Upper lobe of left lung (tissue), 6 donors: ENCODE results near the gene C11orf91. TPM values are rescaled to one million over a fixed set of nuclear protein-coding genes. Genes with fewer than 3 reads are reported as not detected.
"Not testable (repeated sequence)": the region's sequence is repeated elsewhere in the genome, so short reads cannot be mapped to it uniquely, and the experiment has no call there.

Experiments
- ATAC-seq, 2 donors: fragments of 200-7000 bp; cut with Tn5 transposase; one replicate each; pipeline ENCODE4 v1.9.1; 2022; ENCODE audit warnings: mild to moderate bottlenecking in 2 of 2, moderate library complexity in 2 of 2; ENCODE audit not compliant: low FRiP score in 2 of 2
- DNase-seq, 2 donors: peaks; one replicate each; pipeline ENCODE4 v3.0.0-alpha.2; 2019 to 2020
- H3K27ac ChIP-seq, 4 donors: fragments of 200-600 bp; sonication (generic); one replicate each; pipeline ENCODE4 v1.5.1; 2016 to 2019
- H3K27me3 ChIP-seq, 4 donors: fragments of 200-600 bp; sonication (generic); one replicate each; pipeline ENCODE4 v1.5.1; 2017 to 2019
- H3K36me3 ChIP-seq, 4 donors: fragments of 200-600 bp; sonication (generic); one replicate each; pipeline ENCODE4 v1.5.1; 2016 to 2019
- H3K4me1 ChIP-seq, 4 donors: fragments of 200-600 bp; sonication (generic); one replicate each; pipeline ENCODE4 v1.5.1; 2018 to 2019
- H3K4me3 ChIP-seq, 4 donors: fragments of 200-600 bp; sonication (generic); one replicate each; pipeline ENCODE4 v1.5.1; 2017 to 2019; ENCODE audit warnings: mild to moderate bottlenecking in 2 of 4, moderate library complexity in 1 of 4
- H3K9me3 ChIP-seq, 4 donors: fragments of 200-600 bp; sonication (generic); one replicate each; pipeline ENCODE4 v1.5.1; 2018 to 2019
- EP300 ChIP-seq, 4 donors: sonication (generic); formaldehyde crosslinking; IDR thresholded peaks; one replicate each; pipeline ENCODE4 v1.5.1; 2017; ENCODE audit warnings: antibody characterized with exemption in 4 of 4, control low read depth in 2 of 4
- POLR2A ChIP-seq, 4 donors: fragments of 450-650 bp; IDR thresholded peaks; one replicate each; pipeline ENCODE4 v1.5.1; 2016 to 2017; ENCODE audit warnings: antibody characterized with exemption in 4 of 4, mild to moderate bottlenecking in 2 of 4
- POLR2AphosphoS5 ChIP-seq, 2 donors: sonication (generic); formaldehyde crosslinking; IDR thresholded peaks; one replicate each; pipeline ENCODE4 v1.5.1; 2017; ENCODE audit warnings: antibody characterized with exemption in 2 of 2
- WGBS, 2 donors: methylation state at CpG; one replicate each; pipeline ENCODE4 v1.1.5; 2017 to 2018; 5-methylcytosine and 5-hydroxymethylcytosine counted together
- total RNA-seq, 6 donors: library from RNA; depleted of rRNA in 4 of 6; stranded (reverse); fragments of >200 nt in 4 of 6; gene quantifications; one replicate each; pipeline versions ENCODE4 v1.1.0 to v1.2.1, GENCODE V29; 2016 to 2021
- TF ChIP-seq, protein P1 (sequence below), 6 experiments: fragments of 450-650 bp in 4 of 6; fragments of 200-600 bp in 2 of 6; sonication (generic) in 2 of 6; IDR thresholded peaks; one replicate each; pipeline ENCODE4 v1.5.1; 2016 to 2019; ENCODE audit warnings: antibody characterized with exemption in 6 of 6
- donor health status: DM: no; HTN: no; CAD: no; lungs with moderate emphysema.
- donor health status: DM: no; HTN: yes; CAD: no; lungs with severe emphysema.

The C11orf91 gene
- total RNA-seq, 6 donors from 2014 or later = 0.77 to 1.3 TPM; not detected in 4

DNA sequence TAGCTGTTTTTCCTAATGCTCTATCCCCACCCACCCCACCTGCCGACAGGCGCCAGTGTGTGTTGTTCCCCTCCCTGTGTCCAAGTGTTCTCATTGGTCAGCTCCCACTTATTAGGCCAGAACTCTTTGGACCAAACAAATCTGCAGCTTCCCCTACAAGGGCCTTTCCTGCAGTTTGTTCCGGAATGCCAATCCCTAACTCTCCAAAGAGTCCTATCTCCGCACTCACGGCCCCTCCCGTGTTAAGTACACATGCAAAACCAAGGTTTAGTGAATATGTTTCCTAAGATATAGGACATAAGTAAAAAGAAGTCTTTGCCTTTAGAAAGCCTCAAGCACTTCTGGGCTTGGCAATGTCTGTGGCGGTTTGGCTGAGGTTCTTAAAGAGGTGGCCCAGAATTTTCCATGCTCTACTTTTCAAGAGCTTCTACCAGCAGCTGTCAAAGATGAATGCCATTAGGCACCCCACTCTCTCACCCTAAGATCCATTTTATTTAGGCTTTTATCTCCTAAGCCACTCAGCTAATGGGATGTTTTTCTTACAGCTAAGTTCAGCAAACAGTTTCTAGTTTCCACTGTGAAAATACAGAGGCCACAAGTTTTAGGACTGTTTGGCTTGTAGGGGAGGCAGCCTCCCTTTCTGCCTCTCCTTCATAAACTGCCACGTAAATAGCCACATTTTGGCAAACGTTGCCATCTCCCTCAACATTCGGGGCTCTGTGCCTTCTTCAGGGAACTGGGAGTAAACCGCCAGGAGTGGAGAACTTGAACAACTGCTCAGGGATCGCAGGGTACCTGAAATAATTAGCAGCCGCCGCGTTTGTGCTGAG is 34.0 kb upstream of the C11orf91 start:
- H3K4me1 ChIP-seq = peaks cover 26 to 62% (median 46%) of the 10 kb centered on the region in 4 donors
- 18 to 21% methylated on average over 15 of the region's 15 CpGs for WGBS, 2 donors
- peak overlapping the region; percentile 68 to 90 (median 77) for H3K4me3 ChIP-seq
- H3K9me3 ChIP-seq = no peaks in the 10 kb centered on the region
- ATAC-seq (peak; percentile 11 to 60), DNase-seq (peak in 1 of 2 donors; percentile 82)
- H3K27me3 ChIP-seq = no peaks in the 10 kb centered on the region
- peaks cover 0 to 20% (median 0%) of the 10 kb centered on the region in 4 donors for H3K36me3 ChIP-seq
- peak overlapping the region; percentile 96 to 98 (median 96) for H3K27ac ChIP-seq
- TF ChIP-seq POLR2A (IDR thresholded peaks at IDR 0.05) = peak in 2 of 4 donors; percentile 11 to 32
- TF ChIP-seq EP300 (IDR thresholded peaks at IDR 0.05) = peak in 1 of 4 donors; percentile 52
- TF ChIP-seq POLR2AphosphoS5 (IDR thresholded peaks at IDR 0.05) = peak in 1 of 2 donors; percentile 67
- TF ChIP-seq, protein P1, sequence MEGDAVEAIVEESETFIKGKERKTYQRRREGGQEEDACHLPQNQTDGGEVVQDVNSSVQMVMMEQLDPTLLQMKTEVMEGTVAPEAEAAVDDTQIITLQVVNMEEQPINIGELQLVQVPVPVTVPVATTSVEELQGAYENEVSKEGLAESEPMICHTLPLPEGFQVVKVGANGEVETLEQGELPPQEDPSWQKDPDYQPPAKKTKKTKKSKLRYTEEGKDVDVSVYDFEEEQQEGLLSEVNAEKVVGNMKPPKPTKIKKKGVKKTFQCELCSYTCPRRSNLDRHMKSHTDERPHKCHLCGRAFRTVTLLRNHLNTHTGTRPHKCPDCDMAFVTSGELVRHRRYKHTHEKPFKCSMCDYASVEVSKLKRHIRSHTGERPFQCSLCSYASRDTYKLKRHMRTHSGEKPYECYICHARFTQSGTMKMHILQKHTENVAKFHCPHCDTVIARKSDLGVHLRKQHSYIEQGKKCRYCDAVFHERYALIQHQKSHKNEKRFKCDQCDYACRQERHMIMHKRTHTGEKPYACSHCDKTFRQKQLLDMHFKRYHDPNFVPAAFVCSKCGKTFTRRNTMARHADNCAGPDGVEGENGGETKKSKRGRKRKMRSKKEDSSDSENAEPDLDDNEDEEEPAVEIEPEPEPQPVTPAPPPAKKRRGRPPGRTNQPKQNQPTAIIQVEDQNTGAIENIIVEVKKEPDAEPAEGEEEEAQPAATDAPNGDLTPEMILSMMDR (IDR thresholded peaks at IDR 0.05) = no peak

DNA sequence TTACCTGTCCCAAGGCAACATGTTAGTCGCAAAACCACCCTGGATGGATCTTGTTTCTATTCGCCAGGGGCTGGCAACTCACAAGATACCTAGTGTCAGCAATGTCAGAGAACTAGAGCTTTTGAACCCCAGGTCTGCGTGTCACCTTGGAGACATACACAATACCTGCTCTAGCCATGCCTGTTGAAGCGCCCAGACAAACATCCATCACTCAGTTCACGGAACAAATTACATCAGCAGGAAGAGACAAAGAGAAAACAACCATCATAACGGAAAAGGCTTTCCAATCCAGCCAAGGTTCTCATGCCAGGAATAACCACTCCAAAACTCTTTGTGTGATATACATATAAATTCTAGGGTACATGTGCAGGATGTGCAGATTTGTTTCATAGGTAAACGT is 33.4 kb upstream of the C11orf91 start:
- no peaks in the 10 kb centered on the region for H3K27me3 ChIP-seq
- peaks cover 26 to 69% (median 46%) of the 10 kb centered on the region in 4 donors for H3K4me1 ChIP-seq
- peak overlapping the region; percentile 96 to 98 (median 96) for H3K27ac ChIP-seq
- peak overlapping the region; percentile 68 to 90 (median 77) for H3K4me3 ChIP-seq
- peaks cover 0 to 21% (median 0%) of the 10 kb centered on the region in 4 donors for H3K36me3 ChIP-seq
- no peaks in the 10 kb centered on the region for H3K9me3 ChIP-seq
- ATAC-seq (no peak), DNase-seq (no peak)
- whole genome bisulfite sequencing, 2 donors = 49 to 50% methylated on average over 7 of the region's 7 CpGs
- TF ChIP-seq EP300 (IDR thresholded peaks at IDR 0.05) (peak in 1 of 4 donors; percentile 66), POLR2A (IDR thresholded peaks at IDR 0.05) (peak in 1 of 4 donors; percentile 6), POLR2AphosphoS5 (IDR thresholded peaks at IDR 0.05) (peak in 1 of 2 donors; percentile 15)
- TF ChIP-seq, protein P1 (IDR thresholded peaks at IDR 0.05) = no peak

DNA sequence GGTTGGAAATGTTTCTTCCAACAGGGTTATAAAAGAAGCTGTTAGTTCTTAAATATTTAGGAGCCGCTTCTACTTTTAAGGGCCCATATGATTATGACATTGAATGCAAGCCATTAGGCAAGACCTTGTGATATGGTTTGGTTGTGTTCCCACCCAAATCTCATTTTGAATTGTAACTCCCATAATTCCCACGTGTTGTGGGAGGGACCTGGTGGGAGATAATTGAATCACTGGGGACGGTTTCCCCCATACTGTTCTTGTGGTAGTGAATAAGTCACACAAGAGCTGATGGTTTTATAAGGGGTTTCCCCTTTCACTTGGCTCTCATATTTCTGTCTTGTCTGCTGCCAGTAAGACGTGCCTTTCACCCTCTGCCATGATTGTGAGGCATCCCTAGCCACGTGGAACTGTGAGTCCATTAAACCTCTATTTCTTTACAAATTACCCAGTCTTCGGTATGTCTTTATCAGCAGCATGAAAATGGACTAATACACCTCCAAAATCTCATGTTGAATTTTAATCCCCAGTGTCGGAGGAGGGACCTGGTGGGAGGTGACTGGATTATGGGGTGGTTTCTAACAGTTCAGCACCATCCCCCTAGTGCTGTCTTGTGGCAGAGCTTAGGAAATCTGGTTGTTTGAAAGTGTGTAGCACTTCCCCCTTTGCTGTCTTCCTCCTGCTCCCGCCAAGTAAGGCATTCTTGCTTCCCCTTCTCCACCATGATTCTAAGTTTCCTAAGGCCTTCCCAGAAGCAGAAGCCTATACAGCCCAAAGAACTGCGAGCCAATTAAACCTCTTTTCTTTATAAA is 31.3 kb upstream of the C11orf91 start:
- peak in 1 of 2 donors; percentile 40 for ATAC-seq
- peaks cover 31 to 75% (median 46%) of the 10 kb centered on the region in 4 donors for H3K4me1 ChIP-seq
- peak overlapping the region in 1 of 4 donors; percentile 90 for H3K4me3 ChIP-seq
- WGBS, 2 donors = 55 to 65% methylated on average over 9 of the region's 9 CpGs
- H3K27me3 ChIP-seq = no peaks in the 10 kb centered on the region
- H3K9me3 ChIP-seq = no peaks in the 10 kb centered on the region
- DNase-seq = peak in 1 of 2 donors; percentile 38
- peaks cover 0 to 21% (median 0%) of the 10 kb centered on the region in 4 donors for H3K36me3 ChIP-seq
- H3K27ac ChIP-seq = peak overlapping the region; percentile 96 to 98 (median 96)
- TF ChIP-seq, protein P1 (IDR thresholded peaks at IDR 0.05) = no peak
- TF ChIP-seq POLR2A (IDR thresholded peaks at IDR 0.05) (no peak), EP300 (IDR thresholded peaks at IDR 0.05) (no peak), POLR2AphosphoS5 (IDR thresholded peaks at IDR 0.05) (no peak)

DNA sequence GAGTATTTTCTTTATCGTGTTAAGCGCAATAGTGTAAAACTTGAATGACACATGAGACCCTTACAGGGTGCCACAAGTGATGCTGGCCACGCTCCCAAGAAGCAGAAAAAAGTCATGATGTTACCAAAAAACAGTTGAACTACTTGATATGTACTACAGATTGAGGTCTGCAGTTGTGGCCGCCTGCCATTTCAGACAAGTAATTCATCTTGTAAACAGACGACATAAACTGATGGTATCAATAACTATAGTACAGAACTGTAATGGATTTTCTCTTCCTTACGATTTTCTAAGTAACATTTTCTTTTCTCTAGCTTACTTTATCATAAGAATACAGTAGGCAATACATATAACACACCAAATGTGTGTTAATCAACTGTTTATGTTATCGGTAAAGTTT is 30.1 kb upstream of the C11orf91 start:
- peaks cover 0 to 21% (median 0%) of the 10 kb centered on the region in 4 donors for H3K36me3 ChIP-seq
- WGBS, 2 donors = 49 to 53% methylated on average over 7 of the region's 7 CpGs
- H3K27me3 ChIP-seq = no peaks in the 10 kb centered on the region
- TF ChIP-seq, protein P1 (IDR thresholded peaks at IDR 0.05) = no peak
- TF ChIP-seq POLR2A (IDR thresholded peaks at IDR 0.05) (no peak), EP300 (IDR thresholded peaks at IDR 0.05) (no peak), POLR2AphosphoS5 (IDR thresholded peaks at IDR 0.05) (no peak)
- H3K4me1 ChIP-seq = peaks cover 31 to 81% (median 52%) of the 10 kb centered on the region in 4 donors
- no peak for ATAC-seq
- peak overlapping the region in 1 of 4 donors; percentile 12 for H3K4me3 ChIP-seq
- no peaks in the 10 kb centered on the region for H3K9me3 ChIP-seq
- no peak for DNase-seq
- H3K27ac ChIP-seq = peak overlapping the region in 1 of 4 donors; percentile 96

DNA sequence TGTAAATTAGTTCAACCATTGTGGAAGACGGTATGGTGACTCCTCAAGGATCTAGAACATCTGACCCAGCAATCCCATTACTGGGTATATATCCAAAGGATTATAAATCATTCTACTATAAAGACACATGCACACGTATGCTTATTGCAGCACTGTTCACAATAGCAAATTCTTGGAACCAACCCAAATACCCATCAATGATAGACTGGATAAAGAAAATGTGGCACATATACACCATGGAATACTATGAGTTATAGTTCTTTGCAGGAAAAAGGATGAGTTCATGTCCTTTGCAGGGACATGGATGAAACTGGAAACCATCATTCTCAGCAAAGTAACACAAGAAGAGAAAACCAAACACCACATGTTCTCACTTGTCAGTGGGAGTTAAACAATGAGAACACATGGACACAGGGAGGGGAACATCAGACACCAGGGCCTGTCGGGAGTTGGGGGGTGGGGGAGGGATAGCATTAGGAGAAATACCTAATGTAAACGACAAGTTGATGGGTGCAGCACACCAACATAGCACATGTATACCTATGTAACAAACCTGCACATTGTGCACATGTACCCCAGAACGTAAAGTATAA is 28.5 kb upstream of the C11orf91 start:
- peaks cover 45 to 91% (median 62%) of the 10 kb centered on the region in 4 donors for H3K4me1 ChIP-seq
- H3K4me3 ChIP-seq, ATAC-seq, DNase-seq, H3K9me3 ChIP-seq, H3K27me3 ChIP-seq, H3K27ac ChIP-seq: not testable (repeated sequence)
- 70 to 76% methylated on average over 5 of the region's 5 CpGs for WGBS, 2 donors
- H3K36me3 ChIP-seq = peaks cover 0 to 21% (median 0%) of the 10 kb centered on the region in 4 donors

DNA sequence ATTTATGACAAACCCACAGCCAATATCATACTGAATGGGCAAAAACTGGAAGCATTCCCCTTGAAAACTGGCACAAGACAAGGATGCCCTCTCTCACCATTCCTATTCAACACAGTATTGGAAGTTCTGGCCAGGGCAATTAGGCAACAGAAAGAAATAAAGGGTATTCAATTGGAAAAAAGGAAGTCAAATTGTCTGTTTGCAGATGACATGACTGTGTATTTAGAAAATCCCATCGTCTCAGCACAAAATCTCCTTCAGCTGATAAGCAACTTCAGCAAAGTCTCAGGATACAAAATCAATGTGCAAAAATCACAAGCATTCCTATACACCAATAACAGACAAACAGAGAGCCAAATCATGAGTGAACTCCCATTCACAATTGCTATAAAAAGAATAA is 26.9 kb upstream of the C11orf91 start:
- DNase-seq, ATAC-seq, H3K27me3 ChIP-seq, H3K27ac ChIP-seq, H3K36me3 ChIP-seq, H3K4me3 ChIP-seq, H3K9me3 ChIP-seq: not testable (repeated sequence)
- 23 to 32% methylated on average over 1 of the region's 1 CpG for WGBS, 2 donors
- H3K4me1 ChIP-seq = peaks cover 47 to 91% (median 62%) of the 10 kb centered on the region in 4 donors
